Gastrocnemius medialis (tissue), 4 donors: ENCODE results near the gene ZNF488.

ENCODE experiments used
- POLR2A ChIP-seq, 2 donors: fragments of 450-650 bp; IDR thresholded peaks; one replicate each; pipeline ENCODE4 v1.6.1; 2017; ENCODE audit warnings: antibody characterized with exemption in 2 of 2, mild to moderate bottlenecking in 2 of 2, moderate library complexity in 2 of 2
- TF ChIP-seq, protein P1 (sequence below), 5 experiments: fragments of 450-650 bp in 3 of 5; fragments of 200-600 bp in 2 of 5; sonication (generic) in 2 of 5; IDR thresholded peaks in 4 of 5; conservative IDR thresholded peaks in 1 of 5; 1 replicate in 4 of 5; 2 replicates in 1 of 5; pipeline ENCODE4 v1.5.1; 2016 to 2019; ENCODE audit warnings: antibody characterized with exemption in 5 of 5, mild to moderate bottlenecking in 3 of 5, moderate library complexity in 3 of 5

DNA sequence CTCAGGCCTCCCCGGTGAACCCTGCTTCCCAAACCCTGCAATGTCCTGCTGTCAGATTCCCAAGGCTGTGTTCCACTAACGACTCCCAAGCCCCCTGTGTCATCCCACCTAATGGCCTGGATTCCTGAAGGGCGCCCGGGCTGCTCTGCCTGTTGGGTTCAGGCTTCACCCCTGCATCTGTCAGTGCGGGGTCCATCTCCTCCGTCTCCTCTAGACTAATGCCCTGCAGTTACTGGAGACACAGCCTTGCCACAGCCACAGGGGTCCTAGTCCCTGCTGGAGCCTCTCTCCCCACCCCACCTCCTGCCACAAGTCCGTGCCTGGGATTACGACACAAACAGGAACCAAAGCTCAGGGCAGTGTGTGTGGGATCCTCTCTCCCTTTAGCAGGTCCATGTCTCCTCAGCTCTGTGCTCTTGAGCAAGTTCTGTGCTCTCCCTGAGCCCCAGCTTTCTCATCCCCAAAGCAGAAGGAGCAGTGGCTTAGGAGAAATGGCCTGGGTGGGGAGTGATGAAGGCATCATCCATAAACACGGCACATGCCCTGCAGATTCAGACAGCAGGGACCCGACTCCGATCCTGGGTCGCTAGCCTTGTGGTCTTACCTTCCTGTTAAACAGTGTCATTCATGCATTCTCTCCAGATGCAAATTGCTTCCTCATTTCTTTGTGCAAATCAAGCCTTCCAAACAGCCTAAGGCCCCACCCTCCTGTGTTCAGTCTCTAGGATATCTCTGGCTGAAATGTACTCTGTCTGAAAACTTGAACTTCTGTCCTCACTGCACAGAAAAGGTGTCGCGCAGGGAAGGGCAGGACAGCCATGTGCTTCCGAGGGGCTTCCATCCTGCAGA, 44.1 kb downstream of the ZNF488 start:
- TF ChIP-seq, protein P1, sequence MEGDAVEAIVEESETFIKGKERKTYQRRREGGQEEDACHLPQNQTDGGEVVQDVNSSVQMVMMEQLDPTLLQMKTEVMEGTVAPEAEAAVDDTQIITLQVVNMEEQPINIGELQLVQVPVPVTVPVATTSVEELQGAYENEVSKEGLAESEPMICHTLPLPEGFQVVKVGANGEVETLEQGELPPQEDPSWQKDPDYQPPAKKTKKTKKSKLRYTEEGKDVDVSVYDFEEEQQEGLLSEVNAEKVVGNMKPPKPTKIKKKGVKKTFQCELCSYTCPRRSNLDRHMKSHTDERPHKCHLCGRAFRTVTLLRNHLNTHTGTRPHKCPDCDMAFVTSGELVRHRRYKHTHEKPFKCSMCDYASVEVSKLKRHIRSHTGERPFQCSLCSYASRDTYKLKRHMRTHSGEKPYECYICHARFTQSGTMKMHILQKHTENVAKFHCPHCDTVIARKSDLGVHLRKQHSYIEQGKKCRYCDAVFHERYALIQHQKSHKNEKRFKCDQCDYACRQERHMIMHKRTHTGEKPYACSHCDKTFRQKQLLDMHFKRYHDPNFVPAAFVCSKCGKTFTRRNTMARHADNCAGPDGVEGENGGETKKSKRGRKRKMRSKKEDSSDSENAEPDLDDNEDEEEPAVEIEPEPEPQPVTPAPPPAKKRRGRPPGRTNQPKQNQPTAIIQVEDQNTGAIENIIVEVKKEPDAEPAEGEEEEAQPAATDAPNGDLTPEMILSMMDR (IDR thresholded peaks at IDR 0.05 in 4 of 5, conservative IDR thresholded peaks at IDR 0.05 in 1 of 5), result no peak
- TF ChIP-seq POLR2A (IDR thresholded peaks at IDR 0.05), result no peak
